MM.1S (cell line): ENCODE data around the gene MACROD2.
A peak's percentile ranks its signal among the peaks of the same experiment; 100 is the strongest.

Experiments used
- DNase-seq: peaks from one replicate; pipeline ENCODE4 v3.0.0-alpha.2; 2015
- H2AFZ ChIP-seq: fragments of 300-600 bp; sonication (generic); 2 replicates; pipeline ENCODE4 v1.6.0; 2016; ENCODE audit warnings: antibody characterized with exemption, low read length
- H3F3A ChIP-seq: fragments of 300-600 bp; sonication (generic); 2 replicates; pipeline ENCODE4 v1.6.1; 2016; ENCODE audit warnings: mild to moderate bottlenecking, antibody characterized with exemption, low read length, moderate library complexity, mixed read lengths; ENCODE audit not compliant: insufficient read depth
- H3K27ac ChIP-seq: fragments of 300-600 bp; sonication (generic); 2 replicates; pipeline ENCODE4 v1.5.1; 2016; ENCODE audit warnings: mild to moderate bottlenecking, low read length
- H3K27me3 ChIP-seq: fragments of 300-600 bp; sonication (generic); replicated peaks from 2 replicates; pipeline ENCODE4 v1.6.0; 2016; ENCODE audit warnings: low read length; ENCODE audit not compliant: insufficient read depth
- H3K36me3 ChIP-seq: fragments of 300-600 bp; sonication (generic); replicated peaks from 2 replicates; pipeline ENCODE4 v1.6.1; 2016; ENCODE audit warnings: mild to moderate bottlenecking, low read length, mixed read lengths; ENCODE audit not compliant: insufficient read depth
- H3K4me1 ChIP-seq: fragments of 300-600 bp; sonication (generic); 2 replicates; pipeline ENCODE4 v1.6.1; 2016; ENCODE audit warnings: low read length, mixed read lengths
- H3K4me2 ChIP-seq: fragments of 300-600 bp; sonication (generic); 2 replicates; pipeline ENCODE4 v1.6.0; 2016; ENCODE audit warnings: low read depth, low read length
- H3K4me3 ChIP-seq: fragments of 300-600 bp; sonication (generic); 2 replicates; pipeline ENCODE4 v1.5.1; 2016; ENCODE audit warnings: low read length, mixed read lengths
- H3K79me2 ChIP-seq: fragments of 300-600 bp; sonication (generic); 2 replicates; pipeline ENCODE4 v1.6.1; 2016; ENCODE audit warnings: mixed run types, low read length, mixed read lengths
- H3K9ac ChIP-seq: fragments of 300-600 bp; sonication (generic); 2 replicates; pipeline ENCODE4 v1.6.1; 2016; ENCODE audit warnings: low read length, mixed read lengths
- H3K9me2 ChIP-seq: fragments of 300-600 bp; sonication (generic); replicated peaks from 2 replicates; pipeline ENCODE4 v1.6.1; 2016; ENCODE audit warnings: mild to moderate bottlenecking, low read length, mixed read lengths; ENCODE audit not compliant: insufficient read depth
- H3K9me3 ChIP-seq: fragments of 300-600 bp; sonication (generic); replicated peaks from 2 replicates; pipeline ENCODE4 v1.6.1; 2016; ENCODE audit warnings: mild to moderate bottlenecking, low read length, mixed read lengths; ENCODE audit not compliant: insufficient read depth
- H4K20me1 ChIP-seq: fragments of 300-600 bp; sonication (generic); 2 replicates; pipeline ENCODE4 v1.6.1; 2016; ENCODE audit warnings: mild to moderate bottlenecking, low read length, moderate library complexity, mixed read lengths; ENCODE audit not compliant: insufficient read depth
- EZH2 ChIP-seq: fragments of 300-600 bp; sonication (generic); optimal IDR thresholded peaks from 2 replicates; pipeline ENCODE3; 2017; ENCODE audit warnings: low read depth, mild to moderate bottlenecking, antibody characterized with exemption, low read length, mixed read lengths
- EZH2phosphoT487 ChIP-seq: fragments of 300-600 bp; sonication (generic); IDR thresholded peaks from 2 replicates; pipeline ENCODE4 v1.6.1; 2018; ENCODE audit warnings: antibody characterized with exemption, low read length
- TF ChIP-seq, protein P1 (sequence below): fragments of 300-600 bp; sonication (generic); IDR thresholded peaks from 2 replicates; pipeline ENCODE4 v1.5.1; 2016; ENCODE audit warnings: antibody characterized with exemption, low read length, mixed read lengths

The MACROD2 gene

DNA sequence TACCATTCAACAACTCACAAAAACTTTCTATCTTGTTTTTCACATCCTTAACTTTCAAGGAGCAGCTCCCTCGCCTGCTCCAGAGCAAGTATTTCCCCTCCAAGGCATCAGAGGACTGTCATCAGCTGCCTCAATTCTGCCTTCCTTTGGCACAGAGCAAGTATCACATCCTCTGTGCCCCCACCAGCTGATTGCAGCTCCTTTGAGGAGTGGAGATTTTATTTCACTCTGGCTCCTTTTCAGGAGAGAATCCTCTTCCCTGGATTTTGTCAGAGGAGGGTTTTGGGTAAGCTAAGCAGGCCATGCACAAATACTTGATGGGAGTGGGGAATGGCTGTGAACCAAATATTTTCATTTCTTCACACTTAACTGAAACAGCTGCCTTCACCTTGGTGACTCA lies 952.6 kb downstream of the MACROD2 start:
- Histone ChIP-seq H3K27ac (no peak overlapping the region), H3K4me1 (0 out of 2 replicates have a peak, but pooled peaks cover 4% of the 10 kb centered on the region), H3K4me2 (no peak overlapping the region), H3K36me3 (no peaks in the 10 kb centered on the region), H3F3A (no peaks in the 10 kb centered on the region), H3K27me3 (no peaks in the 10 kb centered on the region), H3K9ac (no peak overlapping the region), H3K9me2 (no peaks in the 10 kb centered on the region), H3K4me3 (no peak overlapping the region), H3K9me3 (no peaks in the 10 kb centered on the region), H2AFZ (no peak overlapping the region), H3K79me2 (no peaks in the 10 kb centered on the region), H4K20me1 (no peaks in the 10 kb centered on the region)
- DNase-seq = no peak
- TF ChIP-seq, protein P1, sequence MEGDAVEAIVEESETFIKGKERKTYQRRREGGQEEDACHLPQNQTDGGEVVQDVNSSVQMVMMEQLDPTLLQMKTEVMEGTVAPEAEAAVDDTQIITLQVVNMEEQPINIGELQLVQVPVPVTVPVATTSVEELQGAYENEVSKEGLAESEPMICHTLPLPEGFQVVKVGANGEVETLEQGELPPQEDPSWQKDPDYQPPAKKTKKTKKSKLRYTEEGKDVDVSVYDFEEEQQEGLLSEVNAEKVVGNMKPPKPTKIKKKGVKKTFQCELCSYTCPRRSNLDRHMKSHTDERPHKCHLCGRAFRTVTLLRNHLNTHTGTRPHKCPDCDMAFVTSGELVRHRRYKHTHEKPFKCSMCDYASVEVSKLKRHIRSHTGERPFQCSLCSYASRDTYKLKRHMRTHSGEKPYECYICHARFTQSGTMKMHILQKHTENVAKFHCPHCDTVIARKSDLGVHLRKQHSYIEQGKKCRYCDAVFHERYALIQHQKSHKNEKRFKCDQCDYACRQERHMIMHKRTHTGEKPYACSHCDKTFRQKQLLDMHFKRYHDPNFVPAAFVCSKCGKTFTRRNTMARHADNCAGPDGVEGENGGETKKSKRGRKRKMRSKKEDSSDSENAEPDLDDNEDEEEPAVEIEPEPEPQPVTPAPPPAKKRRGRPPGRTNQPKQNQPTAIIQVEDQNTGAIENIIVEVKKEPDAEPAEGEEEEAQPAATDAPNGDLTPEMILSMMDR = no peak

DNA sequence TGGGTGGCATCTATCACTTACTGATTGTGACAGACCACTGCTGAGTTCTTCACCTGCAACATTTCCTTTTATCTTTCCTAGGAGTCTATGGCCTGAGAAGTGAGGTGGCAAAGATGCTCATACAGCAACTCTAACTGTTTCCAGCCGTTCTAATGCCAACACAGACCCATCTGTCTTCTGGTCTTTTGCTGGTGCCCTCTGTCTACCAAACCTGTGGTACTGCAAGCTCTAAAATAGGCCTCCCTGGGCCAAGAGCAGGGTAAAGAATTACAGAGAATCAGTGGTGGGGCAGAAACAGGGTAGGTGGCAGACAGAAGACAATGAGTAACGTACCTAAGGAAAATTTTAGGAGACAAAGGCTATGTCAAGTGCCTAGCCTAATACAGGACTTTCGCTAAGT lies 953.1 kb downstream of the MACROD2 start:
- no peaks in the 10 kb centered on the region for H3K79me2 ChIP-seq
- no peaks in the 10 kb centered on the region for H3K9me2 ChIP-seq
- no peak overlapping the region for H3K4me3 ChIP-seq
- H3K36me3 ChIP-seq = no peaks in the 10 kb centered on the region
- H3K27me3 ChIP-seq = no peaks in the 10 kb centered on the region
- DNase-seq = peak; percentile 25
- no peak overlapping the region for H3K9ac ChIP-seq
- no peaks in the 10 kb centered on the region for H4K20me1 ChIP-seq
- no peak overlapping the region for H3K27ac ChIP-seq
- H3K4me1 ChIP-seq = 0 out of 2 replicates have a peak, but pooled peaks cover 4% of the 10 kb centered on the region
- H2AFZ ChIP-seq = no peak overlapping the region
- H3K4me2 ChIP-seq = no peak overlapping the region
- H3F3A ChIP-seq = no peaks in the 10 kb centered on the region
- TF ChIP-seq EZH2phosphoT487 (no peak), EZH2 (no peak)
- TF ChIP-seq, protein P1 = peak; percentile 26; the same call in 1 of the 2 replicates
- no peaks in the 10 kb centered on the region for H3K9me3 ChIP-seq

DNA sequence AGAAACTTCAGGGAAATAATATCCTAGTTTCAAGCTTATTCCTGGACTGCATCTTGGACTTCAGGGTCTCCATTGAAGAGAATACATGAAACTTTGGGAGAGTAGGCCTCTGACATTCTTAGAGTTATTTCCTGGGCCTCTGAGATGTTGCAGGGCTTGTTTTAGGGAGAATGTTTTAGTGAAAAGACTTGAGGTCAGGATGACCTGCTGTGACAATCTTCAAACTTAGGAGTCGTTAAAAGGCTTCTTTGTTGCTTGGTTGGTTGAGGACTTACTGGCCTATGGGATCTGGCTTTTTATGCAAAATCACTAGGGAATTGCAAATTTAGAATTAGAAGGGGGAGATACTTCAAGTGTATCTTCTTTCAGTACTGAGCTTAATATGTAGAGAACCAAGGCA lies 955.3 kb downstream of the MACROD2 start:
- Histone ChIP-seq H3K27ac (no peak overlapping the region), H3K9me3 (no peaks in the 10 kb centered on the region), H3K9me2 (no peaks in the 10 kb centered on the region), H3K79me2 (no peaks in the 10 kb centered on the region), H3K4me2 (no peak overlapping the region), H3K27me3 (no peaks in the 10 kb centered on the region), H3K9ac (no peak overlapping the region), H2AFZ (no peak overlapping the region), H3K4me1 (0 out of 2 replicates have a peak, but pooled peaks cover 4% of the 10 kb centered on the region), H3K4me3 (no peak overlapping the region), H3K36me3 (no peaks in the 10 kb centered on the region), H3F3A (no peaks in the 10 kb centered on the region), H4K20me1 (no peaks in the 10 kb centered on the region)
- TF ChIP-seq EZH2 (no peak), EZH2phosphoT487 (no peak)
- TF ChIP-seq, protein P1 = no peak
- no peak for DNase-seq
